ENCODE measurements around the gene TSHZ1. TPM values are rescaled to one million over a fixed set of nuclear protein-coding genes. Genes with fewer than 3 reads are reported as not detected.

TSHZ1 gene
- total RNA-seq, 1 experiment from 2014 or later, result 7.4 TPM

GRCh38 chr18:75314606-75315005 is 104.0 kb downstream of the TSHZ1 start:
- DNase-seq, result no peak
- BruUV-seq (replicated peaks), result no TSS peak
- no peaks in the 10 kb centered on the region for H4K20me1 ChIP-seq (ENCODE audit: insufficient read depth)
- H2AFZ ChIP-seq, result no peak overlapping the region
- no peak overlapping the region for H3K4me2 ChIP-seq
- no peaks in the 10 kb centered on the region for H3K36me3 ChIP-seq (ENCODE audit: low read depth)
- no peaks in the 10 kb centered on the region for H3K9me2 ChIP-seq (ENCODE audit: insufficient read depth)
- H3K4me3 ChIP-seq, result no peak overlapping the region
- POLR2A ChIA-PET (ENCODE audit: unreplicated experiment), result no interaction called here
- no peak overlapping the region for H3K27ac ChIP-seq
- peaks cover 47% of the 10 kb centered on the region for H3K27me3 ChIP-seq (ENCODE audit: insufficient read depth, low read depth)
- H3F3A ChIP-seq (ENCODE audit: insufficient read depth, low read depth), result no peaks in the 10 kb centered on the region
- intact Hi-C loops (cut with micrococcal nuclease; ENCODE audit: unreplicated experiment), result no loop called here
- H3K79me2 ChIP-seq (ENCODE audit: low read depth), result no peaks in the 10 kb centered on the region
- H3K4me1 ChIP-seq (replicated peaks; ENCODE audit: insufficient read depth), result no peaks in the 10 kb centered on the region
- no peaks in the 10 kb centered on the region for H3K9me3 ChIP-seq (ENCODE audit: insufficient read depth, low read depth)
- TF ChIP-seq, protein P1, sequence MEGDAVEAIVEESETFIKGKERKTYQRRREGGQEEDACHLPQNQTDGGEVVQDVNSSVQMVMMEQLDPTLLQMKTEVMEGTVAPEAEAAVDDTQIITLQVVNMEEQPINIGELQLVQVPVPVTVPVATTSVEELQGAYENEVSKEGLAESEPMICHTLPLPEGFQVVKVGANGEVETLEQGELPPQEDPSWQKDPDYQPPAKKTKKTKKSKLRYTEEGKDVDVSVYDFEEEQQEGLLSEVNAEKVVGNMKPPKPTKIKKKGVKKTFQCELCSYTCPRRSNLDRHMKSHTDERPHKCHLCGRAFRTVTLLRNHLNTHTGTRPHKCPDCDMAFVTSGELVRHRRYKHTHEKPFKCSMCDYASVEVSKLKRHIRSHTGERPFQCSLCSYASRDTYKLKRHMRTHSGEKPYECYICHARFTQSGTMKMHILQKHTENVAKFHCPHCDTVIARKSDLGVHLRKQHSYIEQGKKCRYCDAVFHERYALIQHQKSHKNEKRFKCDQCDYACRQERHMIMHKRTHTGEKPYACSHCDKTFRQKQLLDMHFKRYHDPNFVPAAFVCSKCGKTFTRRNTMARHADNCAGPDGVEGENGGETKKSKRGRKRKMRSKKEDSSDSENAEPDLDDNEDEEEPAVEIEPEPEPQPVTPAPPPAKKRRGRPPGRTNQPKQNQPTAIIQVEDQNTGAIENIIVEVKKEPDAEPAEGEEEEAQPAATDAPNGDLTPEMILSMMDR (conservative IDR thresholded peaks at IDR 0.05), result no peak
- TF ChIP-seq EZH2 (IDR thresholded peaks at IDR 0.05; ENCODE audit: low read depth), result no peak
- CTCF ChIA-PET, result no interaction called here

- Histone ChIP-seq H2AFZ (no peak overlapping the region), H3K4me2 (no peak overlapping the region), H3K27me3 (ENCODE audit: insufficient read depth, low read depth) (peaks cover 43% of the 10 kb centered on the region), H4K20me1 (ENCODE audit: insufficient read depth) (no peaks in the 10 kb centered on the region), H3K9me2 (ENCODE audit: insufficient read depth) (no peaks in the 10 kb centered on the region), H3K9me3 (ENCODE audit: insufficient read depth, low read depth) (no peaks in the 10 kb centered on the region), H3K27ac (no peak overlapping the region), H3K36me3 (ENCODE audit: low read depth) (no peaks in the 10 kb centered on the region), H3F3A (ENCODE audit: insufficient read depth, low read depth) (no peaks in the 10 kb centered on the region), H3K79me2 (ENCODE audit: low read depth) (no peaks in the 10 kb centered on the region), H3K4me1 (replicated peaks; ENCODE audit: insufficient read depth) (no peaks in the 10 kb centered on the region), H3K4me3 (no peak overlapping the region)
- intact Hi-C loops (cut with micrococcal nuclease; ENCODE audit: unreplicated experiment), result no loop called here
- no peak for DNase-seq
- ChIA-PET POLR2A (ENCODE audit: unreplicated experiment) (interaction anchor here (0.6 kb wide), 1 partner anchor 11 kb away, joined by 4 read pairs; no protein-coding TSS in a partner anchor), CTCF (no interaction called here)
- BruUV-seq (replicated peaks), result no TSS peak
- TF ChIP-seq, protein P1 (conservative IDR thresholded peaks at IDR 0.05), result no peak
- no peak for TF ChIP-seq EZH2 (IDR thresholded peaks at IDR 0.05; ENCODE audit: low read depth)
These were observed 105.6 kb downstream of the TSHZ1 start for GRCh38 chr18:75316223-75316622.

DNA sequence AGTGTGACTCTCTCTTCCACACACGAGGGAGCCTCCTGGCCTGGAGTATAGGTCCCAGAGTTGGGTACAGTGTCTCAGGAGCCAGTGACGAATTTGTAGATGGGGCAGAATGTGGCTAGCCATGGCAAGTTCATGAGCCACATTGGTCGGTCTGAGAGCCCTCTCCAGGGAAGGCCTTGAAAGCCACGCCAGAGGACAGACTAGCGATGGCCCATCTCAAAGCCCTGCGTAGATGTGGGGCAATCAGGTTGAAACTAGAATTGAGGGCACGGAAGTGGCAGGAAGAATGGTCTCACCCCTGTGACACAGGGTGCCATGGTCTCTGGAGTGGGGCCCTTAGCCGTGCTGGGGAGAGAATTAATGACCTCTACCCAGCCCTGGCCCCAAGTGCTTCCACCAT is 106.2 kb downstream of the TSHZ1 start:
- no peaks in the 10 kb centered on the region for H3K9me3 ChIP-seq (ENCODE audit: insufficient read depth, low read depth)
- ChIA-PET POLR2A (ENCODE audit: unreplicated experiment) (interaction anchor here (0.6 kb wide), 1 partner anchor 1187 kb away, joined by 3 read pairs; no protein-coding TSS in a partner anchor), CTCF (no interaction called here)
- H3K36me3 ChIP-seq (ENCODE audit: low read depth), result no peaks in the 10 kb centered on the region
- H3K4me3 ChIP-seq, result no peak overlapping the region
- no peak overlapping the region for H2AFZ ChIP-seq
- no peak overlapping the region for H3K4me2 ChIP-seq
- H3K4me1 ChIP-seq (replicated peaks; ENCODE audit: insufficient read depth), result no peaks in the 10 kb centered on the region
- no peaks in the 10 kb centered on the region for H3K9me2 ChIP-seq (ENCODE audit: insufficient read depth)
- H3K27me3 ChIP-seq (ENCODE audit: insufficient read depth, low read depth), result peaks cover 37% of the 10 kb centered on the region
- H3K27ac ChIP-seq, result no peak overlapping the region
- H4K20me1 ChIP-seq (ENCODE audit: insufficient read depth), result no peaks in the 10 kb centered on the region
- intact Hi-C loops (cut with micrococcal nuclease; ENCODE audit: unreplicated experiment), result no loop called here
- DNase-seq, result no peak
- H3F3A ChIP-seq (ENCODE audit: insufficient read depth, low read depth), result no peaks in the 10 kb centered on the region
- no TSS peak for BruUV-seq (replicated peaks)
- TF ChIP-seq, protein P1 (conservative IDR thresholded peaks at IDR 0.05), result no peak
- TF ChIP-seq EZH2 (IDR thresholded peaks at IDR 0.05; ENCODE audit: low read depth), result no peak
- no peaks in the 10 kb centered on the region for H3K79me2 ChIP-seq (ENCODE audit: low read depth)

All from PC-9 (cell line).